Right lobe of liver (tissue), 4 donors: ENCODE measurements around the gene AXIN1.

Experiments used
- POLR2A ChIP-seq: fragments of 450-650 bp; IDR thresholded peaks from one replicate; pipeline ENCODE4 v1.6.1; 2017; ENCODE audit warnings: antibody characterized with exemption, mild to moderate bottlenecking
- TF ChIP-seq, protein P1 (sequence below), 4 donors: fragments of 200-600 bp in 3 of 4; fragments of 450-650 bp in 1 of 4; IDR thresholded peaks; one replicate each; pipeline versions ENCODE4 v1.5.1 to v1.8.0; 2016 to 2022; ENCODE audit warnings: antibody characterized with exemption in 4 of 4, mild to moderate bottlenecking in 2 of 4
- donor health status: DM: no; HTN: no; CAD: no.
- donor health status: DM: no; HTN: no; CAD: no.
- donor health status: DM: no; HTN: yes; CAD: no.

DNA sequence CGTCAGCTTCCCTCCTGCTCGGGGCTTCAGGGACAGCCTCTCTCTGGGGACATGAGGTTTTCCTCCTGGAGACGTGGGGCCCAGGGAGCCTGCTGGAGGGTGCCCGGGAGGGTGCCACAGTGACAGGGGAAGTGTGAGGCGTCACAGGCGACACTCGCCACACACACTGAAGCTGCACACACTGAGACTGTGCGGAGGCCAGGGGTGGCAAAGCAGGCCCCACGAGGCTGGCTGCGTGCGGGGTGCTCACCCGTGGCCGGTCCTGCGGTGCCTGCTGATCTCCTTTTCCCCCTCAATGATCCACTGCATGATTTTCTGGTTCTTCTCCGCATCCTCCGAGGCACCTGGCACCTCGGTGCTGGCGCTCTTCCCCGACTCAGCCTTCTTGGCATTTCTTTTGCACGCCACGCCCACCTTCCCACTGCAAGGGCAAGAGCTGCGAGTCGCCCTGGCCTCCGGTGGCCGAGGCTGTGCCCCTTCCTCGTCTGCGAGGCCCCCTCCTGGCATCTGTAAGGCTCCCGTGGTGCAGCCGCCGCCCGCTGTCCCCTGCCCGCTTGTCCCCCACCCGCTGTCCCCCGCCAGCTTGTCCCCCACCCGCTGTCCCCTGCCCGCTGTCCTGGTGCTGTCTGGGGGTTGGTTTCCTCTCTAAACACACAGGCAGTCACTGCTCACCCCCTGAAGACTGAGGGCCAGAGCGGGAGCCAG is 55.6 kb downstream of the AXIN1 start:
- TF ChIP-seq, protein P1, sequence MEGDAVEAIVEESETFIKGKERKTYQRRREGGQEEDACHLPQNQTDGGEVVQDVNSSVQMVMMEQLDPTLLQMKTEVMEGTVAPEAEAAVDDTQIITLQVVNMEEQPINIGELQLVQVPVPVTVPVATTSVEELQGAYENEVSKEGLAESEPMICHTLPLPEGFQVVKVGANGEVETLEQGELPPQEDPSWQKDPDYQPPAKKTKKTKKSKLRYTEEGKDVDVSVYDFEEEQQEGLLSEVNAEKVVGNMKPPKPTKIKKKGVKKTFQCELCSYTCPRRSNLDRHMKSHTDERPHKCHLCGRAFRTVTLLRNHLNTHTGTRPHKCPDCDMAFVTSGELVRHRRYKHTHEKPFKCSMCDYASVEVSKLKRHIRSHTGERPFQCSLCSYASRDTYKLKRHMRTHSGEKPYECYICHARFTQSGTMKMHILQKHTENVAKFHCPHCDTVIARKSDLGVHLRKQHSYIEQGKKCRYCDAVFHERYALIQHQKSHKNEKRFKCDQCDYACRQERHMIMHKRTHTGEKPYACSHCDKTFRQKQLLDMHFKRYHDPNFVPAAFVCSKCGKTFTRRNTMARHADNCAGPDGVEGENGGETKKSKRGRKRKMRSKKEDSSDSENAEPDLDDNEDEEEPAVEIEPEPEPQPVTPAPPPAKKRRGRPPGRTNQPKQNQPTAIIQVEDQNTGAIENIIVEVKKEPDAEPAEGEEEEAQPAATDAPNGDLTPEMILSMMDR (IDR thresholded peaks at IDR 0.05), result no peak
- TF ChIP-seq POLR2A, result no peak
